Measurements from ENCODE around the gene PRRT1B.

The PRRT1B gene

GRCh38 chr9:131587906-131588305 lies 42.6 kb downstream of the PRRT1B start:
- Histone ChIP-seq H3K36me3 (ENCODE audit: control insufficient read depth, low read depth, low read length) (no peaks in the 10 kb centered on the region), H3K9ac (ENCODE audit: low read length) (no peak overlapping the region), H3K4me1 (ENCODE audit: control insufficient read depth, low read depth, low read length) (no peaks in the 10 kb centered on the region), H3K27me3 (ENCODE audit: control insufficient read depth, insufficient read depth, low read length) (no peaks in the 10 kb centered on the region), H3K4me3 (ENCODE audit: low read length) (no peak overlapping the region), H3K9me3 (ENCODE audit: control insufficient read depth, low read depth, low read length) (no peaks in the 10 kb centered on the region), H3K27ac (ENCODE audit: low read length) (no peak overlapping the region)

GRCh38 chr9:131588396-131588795 lies 43.1 kb downstream of the PRRT1B start:
- H3K4me1 ChIP-seq (ENCODE audit: control insufficient read depth, low read depth, low read length) = no peaks in the 10 kb centered on the region
- H3K9ac ChIP-seq (ENCODE audit: low read length) = no peak overlapping the region
- no peak overlapping the region for H3K27ac ChIP-seq (ENCODE audit: low read length)
- H3K27me3 ChIP-seq (ENCODE audit: control insufficient read depth, insufficient read depth, low read length) = no peaks in the 10 kb centered on the region
- no peaks in the 10 kb centered on the region for H3K9me3 ChIP-seq (ENCODE audit: control insufficient read depth, low read depth, low read length)
- H3K4me3 ChIP-seq (ENCODE audit: low read length) = no peak overlapping the region
- H3K36me3 ChIP-seq (ENCODE audit: control insufficient read depth, low read depth, low read length) = no peaks in the 10 kb centered on the region

- Histone ChIP-seq H3K9ac (ENCODE audit: low read length) (no peak overlapping the region), H3K36me3 (ENCODE audit: control insufficient read depth, low read depth, low read length) (no peaks in the 10 kb centered on the region), H3K27ac (ENCODE audit: low read length) (no peak overlapping the region), H3K4me3 (ENCODE audit: low read length) (no peak overlapping the region), H3K9me3 (ENCODE audit: control insufficient read depth, low read depth, low read length) (no peaks in the 10 kb centered on the region), H3K27me3 (ENCODE audit: control insufficient read depth, insufficient read depth, low read length) (no peaks in the 10 kb centered on the region), H3K4me1 (ENCODE audit: control insufficient read depth, low read depth, low read length) (no peaks in the 10 kb centered on the region)
Measured at GRCh38 chr9:131589124-131589711, 43.9 kb downstream of the PRRT1B start.

- no peaks in the 10 kb centered on the region for H3K9me3 ChIP-seq (ENCODE audit: control insufficient read depth, low read depth, low read length)
- H3K4me1 ChIP-seq (ENCODE audit: control insufficient read depth, low read depth, low read length) = no peaks in the 10 kb centered on the region
- no peaks in the 10 kb centered on the region for H3K36me3 ChIP-seq (ENCODE audit: control insufficient read depth, low read depth, low read length)
- H3K9ac ChIP-seq (ENCODE audit: low read length) = no peak overlapping the region
- no peaks in the 10 kb centered on the region for H3K27me3 ChIP-seq (ENCODE audit: control insufficient read depth, insufficient read depth, low read length)
- H3K27ac ChIP-seq (ENCODE audit: low read length) = no peak overlapping the region
- H3K4me3 ChIP-seq (ENCODE audit: low read length) = no peak overlapping the region
Measured at GRCh38 chr9:131589993-131590392, 44.7 kb downstream of the PRRT1B start.

GRCh38 chr9:131590449-131590848 lies 45.1 kb downstream of the PRRT1B start:
- no peaks in the 10 kb centered on the region for H3K9me3 ChIP-seq (ENCODE audit: control insufficient read depth, low read depth, low read length)
- H3K4me1 ChIP-seq (ENCODE audit: control insufficient read depth, low read depth, low read length) = no peaks in the 10 kb centered on the region
- no peak overlapping the region for H3K9ac ChIP-seq (ENCODE audit: low read length)
- no peak overlapping the region for H3K27ac ChIP-seq (ENCODE audit: low read length)
- no peaks in the 10 kb centered on the region for H3K27me3 ChIP-seq (ENCODE audit: control insufficient read depth, insufficient read depth, low read length)
- H3K4me3 ChIP-seq (ENCODE audit: low read length) = no peak overlapping the region
- H3K36me3 ChIP-seq (ENCODE audit: control insufficient read depth, low read depth, low read length) = no peaks in the 10 kb centered on the region

GRCh38 chr9:131590907-131591844 lies 45.9 kb downstream of the PRRT1B start:
- Histone ChIP-seq H3K27me3 (ENCODE audit: control insufficient read depth, insufficient read depth, low read length) (no peaks in the 10 kb centered on the region), H3K4me1 (ENCODE audit: control insufficient read depth, low read depth, low read length) (no peaks in the 10 kb centered on the region), H3K9me3 (ENCODE audit: control insufficient read depth, low read depth, low read length) (no peaks in the 10 kb centered on the region), H3K9ac (ENCODE audit: low read length) (no peak overlapping the region), H3K27ac (ENCODE audit: low read length) (no peak overlapping the region), H3K4me3 (ENCODE audit: low read length) (no peak overlapping the region), H3K36me3 (ENCODE audit: control insufficient read depth, low read depth, low read length) (no peaks in the 10 kb centered on the region)

GRCh38 chr9:131591845-131592208 lies 46.5 kb downstream of the PRRT1B start:
- Histone ChIP-seq H3K4me3 (ENCODE audit: low read length) (no peak overlapping the region), H3K9me3 (ENCODE audit: control insufficient read depth, low read depth, low read length) (no peaks in the 10 kb centered on the region), H3K36me3 (ENCODE audit: control insufficient read depth, low read depth, low read length) (no peaks in the 10 kb centered on the region), H3K9ac (ENCODE audit: low read length) (no peak overlapping the region), H3K4me1 (ENCODE audit: control insufficient read depth, low read depth, low read length) (no peaks in the 10 kb centered on the region), H3K27me3 (ENCODE audit: control insufficient read depth, insufficient read depth, low read length) (no peaks in the 10 kb centered on the region), H3K27ac (ENCODE audit: low read length) (no peak overlapping the region)

GRCh38 chr9:131593091-131593820 lies 47.9 kb downstream of the PRRT1B start:
- no peaks in the 10 kb centered on the region for H3K9me3 ChIP-seq (ENCODE audit: control insufficient read depth, low read depth, low read length)
- no peak overlapping the region for H3K4me3 ChIP-seq (ENCODE audit: low read length)
- H3K27ac ChIP-seq (ENCODE audit: low read length) = no peak overlapping the region
- H3K27me3 ChIP-seq (ENCODE audit: control insufficient read depth, insufficient read depth, low read length) = no peaks in the 10 kb centered on the region
- H3K4me1 ChIP-seq (ENCODE audit: control insufficient read depth, low read depth, low read length) = no peaks in the 10 kb centered on the region
- no peak overlapping the region for H3K9ac ChIP-seq (ENCODE audit: low read length)
- H3K36me3 ChIP-seq (ENCODE audit: control insufficient read depth, low read depth, low read length) = peaks cover 7% of the 10 kb centered on the region

GRCh38 chr9:131593936-131594665 lies 48.8 kb downstream of the PRRT1B start:
- H3K4me1 ChIP-seq (ENCODE audit: control insufficient read depth, low read depth, low read length) = no peaks in the 10 kb centered on the region
- H3K9me3 ChIP-seq (ENCODE audit: control insufficient read depth, low read depth, low read length) = no peaks in the 10 kb centered on the region
- H3K36me3 ChIP-seq (ENCODE audit: control insufficient read depth, low read depth, low read length) = peaks cover 7% of the 10 kb centered on the region
- H3K27ac ChIP-seq (ENCODE audit: low read length) = no peak overlapping the region
- no peak overlapping the region for H3K9ac ChIP-seq (ENCODE audit: low read length)
- H3K27me3 ChIP-seq (ENCODE audit: control insufficient read depth, insufficient read depth, low read length) = no peaks in the 10 kb centered on the region
- no peak overlapping the region for H3K4me3 ChIP-seq (ENCODE audit: low read length)

- Histone ChIP-seq H3K9ac (ENCODE audit: low read length) (no peak overlapping the region), H3K4me3 (ENCODE audit: low read length) (no peak overlapping the region), H3K27me3 (ENCODE audit: control insufficient read depth, insufficient read depth, low read length) (no peaks in the 10 kb centered on the region), H3K27ac (ENCODE audit: low read length) (no peak overlapping the region), H3K36me3 (ENCODE audit: control insufficient read depth, low read depth, low read length) (peaks cover 7% of the 10 kb centered on the region), H3K9me3 (ENCODE audit: control insufficient read depth, low read depth, low read length) (no peaks in the 10 kb centered on the region), H3K4me1 (ENCODE audit: control insufficient read depth, low read depth, low read length) (no peaks in the 10 kb centered on the region)
Measured at GRCh38 chr9:131594906-131595665, 49.8 kb downstream of the PRRT1B start.

All from iPS-18a (cell line).